Glomerular endothelial cell (primary cell): ENCODE results near the gene ATP2C1. TPM values are rescaled to one million over a fixed set of nuclear protein-coding genes. Genes with fewer than 3 reads are reported as not detected.
"Not testable (repeated sequence)": the region's sequence is repeated elsewhere in the genome, so short reads cannot be mapped to it uniquely, and the experiment has no call there.

ENCODE experiments used
- DNase-seq: peaks from one replicate; pipeline ENCODE4 v3.0.0-alpha.2; 2011; ENCODE audit warnings: low read depth, low spot score; ENCODE audit errors: extremely low read depth
- total RNA-seq: library from RNA; depleted of rRNA; stranded (reverse); fragments of >200 nt; gene quantifications from 2 replicates; pipeline ENCODE4 v1.2.3, GENCODE V29; 2015

The ATP2C1 gene
- total RNA-seq, 1 donor from 2014 or later = 84.8 TPM

DNA sequence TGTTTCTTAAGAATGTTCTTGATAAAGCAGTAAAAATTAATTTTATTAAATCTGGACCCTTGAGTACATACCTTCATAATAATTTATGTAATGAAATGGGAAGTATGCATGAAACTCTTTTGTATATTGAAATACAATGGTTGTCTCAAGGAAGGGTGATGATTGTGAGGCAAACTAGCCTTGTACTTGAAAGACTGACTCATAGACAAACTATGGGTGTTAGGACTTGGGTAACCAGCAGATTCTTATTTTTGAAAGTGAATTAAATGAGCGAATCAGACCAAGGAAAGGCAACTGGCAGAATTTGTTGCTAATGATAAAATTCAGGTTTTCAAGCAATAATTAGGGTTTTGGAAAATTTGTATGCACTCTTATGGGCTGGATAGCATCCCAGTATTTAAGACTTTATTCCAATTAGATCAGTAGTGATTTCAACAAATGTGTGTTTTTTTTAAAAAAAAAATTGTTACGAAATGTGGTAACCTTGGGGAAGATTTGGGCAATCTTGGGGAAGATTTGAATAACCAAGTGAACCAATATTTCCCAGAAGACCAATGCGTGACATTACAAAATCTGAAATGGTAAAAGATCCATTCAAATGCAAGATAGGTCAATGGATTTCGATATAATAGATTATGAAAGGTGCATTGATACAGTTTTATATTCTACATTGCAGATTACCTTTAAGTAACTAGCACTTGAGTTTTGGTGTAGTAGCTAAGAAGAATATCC, 42.0 kb downstream of the ATP2C1 start:
- no peak for DNase-seq

DNA sequence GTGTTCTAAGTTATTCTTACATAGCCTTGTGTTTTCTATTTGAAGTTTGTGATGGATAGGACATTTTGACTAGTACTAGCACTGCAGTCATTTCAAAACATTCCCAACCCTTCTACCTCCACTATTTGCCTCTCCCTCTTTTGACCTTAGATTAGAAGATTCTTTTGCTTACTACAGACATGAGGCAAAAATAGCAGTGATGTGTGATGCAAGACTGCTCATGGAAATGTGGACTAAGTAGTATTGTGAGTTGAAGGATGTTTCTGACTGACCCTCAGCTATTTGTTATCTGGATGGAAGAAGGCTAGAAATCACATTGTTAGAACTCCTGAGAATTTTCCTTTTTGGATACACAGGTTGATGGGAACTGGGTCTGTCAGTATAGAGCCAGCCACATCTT, 45.9 kb downstream of the ATP2C1 start:
- DNase-seq = no peak

DNA sequence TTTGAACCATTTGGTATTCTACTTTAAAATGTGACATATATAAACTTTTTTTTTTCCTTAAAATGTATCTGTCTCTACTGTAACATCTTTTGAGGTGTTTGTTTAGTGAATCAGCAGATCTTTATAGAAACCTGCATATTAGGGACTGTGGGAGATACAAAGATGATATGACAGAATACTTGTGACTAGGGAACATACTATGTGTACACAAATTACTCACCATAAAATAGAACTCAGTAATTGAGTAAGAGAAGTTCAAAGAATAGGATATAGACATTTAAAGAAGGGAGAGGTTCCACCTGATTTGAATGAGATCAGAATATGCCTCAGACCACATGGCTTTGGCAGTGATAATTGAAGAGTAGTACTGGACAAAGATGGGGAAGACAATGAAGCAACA, 47.9 kb downstream of the ATP2C1 start:
- DNase-seq = no peak

DNA sequence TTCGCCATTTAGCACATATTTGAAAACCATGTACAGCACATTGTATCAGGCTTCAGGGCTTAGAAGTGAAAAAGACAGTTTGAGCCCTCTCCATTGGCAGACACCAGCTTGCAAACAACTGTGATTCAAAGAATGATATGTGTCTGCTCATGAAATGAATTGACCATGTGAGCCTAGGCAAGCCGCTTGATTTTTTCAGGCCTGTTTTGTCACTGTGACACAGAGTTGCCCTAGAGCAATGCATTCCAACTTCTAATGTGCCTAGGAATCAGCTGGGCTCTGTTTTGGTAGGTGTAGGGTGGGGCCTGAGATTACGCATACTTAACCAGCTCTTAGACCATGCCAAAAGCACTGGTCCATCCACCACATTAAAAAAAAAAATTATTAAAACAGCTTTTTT, 53.0 kb downstream of the ATP2C1 start:
- no peak for DNase-seq

DNA sequence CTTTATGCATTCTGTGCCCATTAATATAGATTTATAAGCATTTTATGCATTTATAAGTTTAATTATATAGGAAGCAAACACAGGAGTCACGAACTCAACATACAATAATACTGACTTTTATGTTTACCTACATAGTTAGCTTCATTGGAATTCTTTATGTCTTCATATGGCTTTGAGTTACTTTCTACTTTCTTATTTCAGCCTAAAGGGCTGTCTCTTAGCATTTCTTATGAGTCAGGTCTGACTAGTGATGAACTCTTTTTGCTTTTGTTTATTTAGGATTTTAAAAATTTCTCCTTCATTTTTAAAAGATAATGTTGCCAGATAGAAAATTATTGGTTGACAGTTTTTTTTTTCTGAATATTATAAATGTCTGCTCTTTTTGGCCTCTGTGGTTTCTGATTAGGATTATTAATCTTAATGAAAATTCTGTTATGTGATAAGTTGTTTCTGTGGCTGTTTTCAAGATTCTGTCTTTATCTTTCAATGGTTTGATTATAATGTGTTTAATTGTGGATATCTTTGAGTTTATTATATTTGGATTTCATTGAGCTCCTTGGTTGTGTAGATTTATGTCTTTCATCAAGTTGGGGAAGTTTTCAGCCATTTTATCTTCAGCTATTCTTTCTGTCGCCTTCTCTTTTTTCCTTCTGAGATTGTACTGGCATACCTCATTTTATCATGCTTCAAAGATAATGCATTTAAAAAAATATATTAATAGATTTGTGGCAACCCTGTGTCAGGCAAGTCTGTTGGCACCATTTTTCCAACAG, 54.3 kb downstream of the ATP2C1 start:
- DNase-seq = no peak

DNA sequence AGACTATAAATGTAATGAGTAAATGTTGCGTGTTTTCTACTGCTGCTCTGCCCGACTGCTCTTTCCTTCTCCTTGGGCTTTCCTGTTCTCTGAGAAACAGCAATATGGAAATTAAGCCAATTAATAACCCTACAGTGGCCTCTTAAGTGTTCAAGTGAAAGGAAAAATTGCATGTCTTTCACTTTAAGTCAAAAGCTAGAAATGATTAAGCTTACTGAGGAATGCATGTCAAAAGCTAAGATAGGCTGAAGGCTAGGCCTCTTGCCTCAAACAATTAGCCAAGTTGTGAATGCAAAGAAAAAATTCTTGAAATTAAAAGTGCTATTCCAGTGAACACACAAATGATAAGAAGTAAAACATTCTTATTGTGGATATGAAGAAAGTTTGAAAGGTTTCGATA, 55.0 kb downstream of the ATP2C1 start:
- no peak for DNase-seq

DNA sequence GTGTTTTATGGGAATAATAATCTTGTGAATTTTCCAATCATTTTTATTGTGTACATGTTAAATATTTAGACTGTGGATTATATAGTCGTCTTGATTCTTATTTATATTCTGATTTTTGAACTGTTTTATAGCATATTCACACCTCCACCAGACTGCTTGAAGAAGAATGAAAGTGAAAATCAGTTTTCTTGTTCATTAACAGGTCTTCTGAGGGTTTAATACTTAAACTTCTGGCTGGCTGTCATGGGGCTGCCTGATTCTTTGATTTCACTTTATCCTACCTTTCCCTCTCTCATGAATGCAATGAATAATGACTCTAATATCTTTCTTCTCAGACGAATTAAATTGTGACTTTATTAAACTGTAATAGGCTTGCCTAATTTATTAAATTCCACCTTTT, 56.2 kb downstream of the ATP2C1 start:
- no peak for DNase-seq

DNA sequence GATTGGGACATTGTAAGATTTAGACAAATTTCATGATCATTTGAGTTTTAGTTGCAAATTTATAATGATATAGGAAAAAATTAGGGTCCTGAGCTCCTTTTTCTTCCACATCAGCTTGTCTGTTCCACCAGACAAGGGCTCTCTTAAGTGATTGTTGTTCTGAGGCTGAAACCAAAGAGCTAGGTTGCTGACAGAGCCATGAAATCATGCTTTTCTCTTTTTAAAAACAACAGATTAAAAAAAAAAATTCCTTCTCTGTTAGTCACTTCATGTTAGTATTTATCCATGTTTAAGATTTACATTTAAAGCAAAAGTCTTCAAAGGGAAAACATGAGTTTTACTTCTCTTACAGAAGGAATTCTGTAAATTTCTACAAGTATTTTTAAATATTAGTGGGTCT, 56.8 kb downstream of the ATP2C1 start:
- DNase-seq = no peak

DNA sequence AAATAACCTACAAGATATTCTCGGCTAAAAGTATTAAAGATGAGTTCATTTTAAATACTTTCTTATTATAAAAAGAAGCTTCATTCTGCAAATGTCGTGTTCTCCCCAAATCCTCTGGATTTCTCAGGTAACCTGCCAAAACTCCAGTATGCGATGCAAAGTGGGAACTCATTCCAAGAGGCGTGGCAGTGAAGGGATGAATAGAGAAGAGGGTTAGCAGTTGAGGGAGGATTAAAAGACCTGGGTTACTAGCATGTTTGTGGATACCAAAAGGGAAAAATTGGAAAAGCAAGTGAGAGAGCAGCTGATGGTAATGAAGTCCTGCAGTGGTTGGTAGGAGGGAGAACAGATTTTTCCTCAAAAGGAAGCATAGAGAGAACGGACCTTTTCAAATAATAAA, 61.6 kb downstream of the ATP2C1 start:
- DNase-seq = no peak

DNA sequence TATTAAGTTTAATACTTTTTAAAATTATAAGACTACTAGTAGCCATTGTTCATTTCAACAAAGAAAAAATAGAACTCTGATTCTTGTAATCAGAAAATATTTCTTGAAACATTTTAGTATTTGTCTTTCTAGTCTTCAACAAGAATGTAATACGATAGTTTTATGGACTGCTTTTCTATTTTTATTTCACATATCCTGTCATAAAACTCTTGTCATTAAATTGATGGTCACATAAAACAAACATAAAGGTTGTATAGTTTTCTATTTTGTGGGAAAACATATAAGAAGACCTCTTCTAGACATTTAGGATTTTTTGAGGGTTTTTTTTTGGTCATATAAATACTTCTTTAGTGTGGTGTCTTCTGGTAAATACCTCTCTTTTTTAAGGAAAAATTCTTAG, 62.4 kb downstream of the ATP2C1 start:
- DNase-seq = no peak

DNA sequence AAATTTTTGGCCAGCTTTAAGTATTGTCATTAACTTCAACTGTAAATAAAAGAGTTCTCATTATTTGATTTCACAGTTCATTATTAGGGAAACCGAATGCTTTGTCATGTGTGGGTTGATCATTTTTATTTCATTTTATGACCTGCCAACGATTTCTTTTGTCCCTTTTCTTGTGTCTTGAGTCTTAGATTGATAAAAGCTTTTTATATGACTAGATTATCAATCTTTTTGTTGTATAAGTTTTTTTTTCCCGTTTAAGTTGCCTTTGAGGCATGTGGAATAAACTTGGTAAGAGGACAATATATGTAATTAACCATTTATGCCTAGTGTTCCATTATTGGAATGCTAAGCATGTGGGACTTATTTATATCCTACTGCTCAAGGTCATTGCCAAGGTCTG, 62.8 kb downstream of the ATP2C1 start:
- DNase-seq = no peak

DNA sequence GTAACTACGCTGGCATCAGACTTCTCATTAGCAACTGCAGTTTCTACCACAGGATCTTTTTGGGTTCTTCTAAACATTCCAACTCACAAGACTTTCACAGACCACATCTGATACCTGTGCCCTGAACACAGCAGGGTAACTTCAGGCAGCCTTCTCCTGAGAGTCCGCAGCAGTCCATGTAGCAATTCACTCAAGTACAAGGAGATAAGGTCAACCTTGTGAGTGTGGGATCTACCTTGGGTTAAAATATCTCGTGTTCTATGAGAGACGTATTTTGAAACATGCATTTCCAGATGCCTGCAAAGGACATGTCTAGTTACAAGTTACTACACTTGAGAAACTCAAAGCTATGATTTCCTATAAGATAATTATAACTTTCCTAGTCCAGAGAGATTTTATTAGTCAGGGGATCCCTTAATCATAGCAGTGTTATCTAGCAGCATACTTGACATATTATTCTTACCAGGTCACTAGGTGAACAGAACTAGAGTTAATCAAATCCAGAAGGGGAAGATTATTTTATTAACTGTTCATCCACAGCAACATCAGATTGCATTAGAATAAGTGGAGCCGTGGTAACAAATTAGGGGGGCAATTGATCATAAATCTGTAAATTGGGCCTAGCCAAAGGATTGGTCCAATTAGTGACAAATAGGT, 66.4 kb downstream of the ATP2C1 start:
- DNase-seq = no peak

DNA sequence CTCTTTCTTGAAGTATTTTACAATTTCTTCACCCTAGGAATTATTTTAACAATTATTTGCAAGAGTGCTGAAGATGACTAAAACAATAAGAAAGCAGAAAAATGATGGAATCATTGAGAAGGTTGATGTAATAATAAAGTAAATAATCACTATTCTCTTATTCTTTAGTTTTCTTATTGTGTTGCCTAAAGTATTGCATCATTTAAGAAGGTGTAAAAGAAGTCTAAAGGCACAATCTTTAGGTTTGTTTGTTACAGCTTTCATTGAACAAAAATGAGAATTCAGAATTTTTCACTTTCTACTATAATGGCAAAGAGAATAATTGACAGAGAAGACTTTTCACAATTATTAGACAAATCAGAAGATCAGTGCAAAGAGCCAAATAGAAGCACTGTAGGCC, 67.6 kb downstream of the ATP2C1 start:
- no peak for DNase-seq

DNA sequence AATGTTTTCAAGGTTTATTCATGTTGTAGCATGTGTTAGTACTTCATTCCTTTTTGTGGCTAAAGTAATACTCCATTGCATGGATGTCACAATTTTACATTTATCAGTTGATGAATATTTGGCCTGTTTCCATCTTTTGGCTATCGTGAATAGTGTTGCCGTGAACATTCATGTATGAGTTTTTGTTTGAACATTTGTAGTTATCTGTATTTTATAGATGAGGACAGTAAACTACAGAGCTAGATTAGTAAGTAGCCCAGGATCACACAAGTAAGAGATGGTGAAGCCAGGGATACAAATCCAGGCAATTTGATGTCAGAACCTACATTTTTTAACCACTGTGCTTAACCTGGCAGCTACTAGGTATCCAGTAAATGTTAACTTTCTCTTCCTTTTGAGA, 69.6 kb downstream of the ATP2C1 start:
- no peak for DNase-seq

DNA sequence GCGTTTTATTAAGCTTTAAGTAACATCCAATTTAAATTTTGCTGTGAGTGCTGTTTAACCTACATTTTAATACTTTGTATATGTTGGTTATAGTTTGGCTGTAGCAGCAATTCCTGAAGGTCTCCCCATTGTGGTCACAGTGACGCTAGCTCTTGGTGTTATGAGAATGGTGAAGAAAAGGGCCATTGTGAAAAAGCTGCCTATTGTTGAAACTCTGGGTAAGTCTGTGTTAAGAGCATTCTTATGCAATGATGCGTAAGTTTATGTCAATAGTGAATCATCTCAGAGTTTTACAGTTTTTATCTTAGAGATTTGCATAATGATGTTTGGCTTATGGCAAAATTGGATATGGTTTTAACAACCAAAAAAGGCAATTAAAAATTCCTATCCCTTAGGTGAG, 70.0 kb downstream of the ATP2C1 start:
- DNase-seq = peak; percentile 34

DNA sequence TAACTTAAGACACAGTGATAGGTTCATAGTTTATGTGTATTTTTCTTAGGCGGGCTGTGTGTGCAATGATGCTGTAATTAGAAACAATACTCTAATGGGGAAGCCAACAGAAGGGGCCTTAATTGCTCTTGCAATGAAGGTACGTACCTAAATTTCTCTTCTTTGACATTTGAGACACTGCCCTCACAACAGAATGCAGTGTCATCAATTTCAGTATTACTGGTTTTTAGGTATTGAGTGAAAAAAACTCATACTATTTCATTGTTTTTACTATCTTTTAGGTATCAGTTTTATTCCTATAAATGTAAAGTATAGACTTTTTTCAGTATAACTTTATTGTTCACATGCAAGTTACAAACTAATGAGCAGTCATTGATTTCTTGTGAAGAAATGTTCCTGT, 73.4 kb downstream of the ATP2C1 start:
- no peak for DNase-seq

DNA sequence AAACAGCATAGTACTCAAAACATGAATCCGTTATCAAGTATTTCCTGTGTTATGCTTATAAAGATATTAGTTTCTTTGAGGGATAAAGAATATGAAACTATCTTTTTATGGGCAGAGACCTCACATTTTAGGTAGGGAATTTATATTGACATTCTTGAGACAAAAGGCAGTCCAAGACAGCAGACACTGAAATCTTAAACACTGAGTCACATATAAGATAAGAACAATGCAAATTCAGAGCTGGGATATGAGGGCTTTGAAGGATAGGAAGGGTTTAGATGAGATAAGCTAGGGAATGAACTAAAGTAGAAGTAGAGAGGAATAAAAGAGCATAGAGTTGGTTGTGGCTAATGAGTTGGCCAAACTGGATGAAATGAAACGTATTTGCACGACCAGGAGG, 74.3 kb downstream of the ATP2C1 start:
- peak; percentile 18 for DNase-seq

DNA sequence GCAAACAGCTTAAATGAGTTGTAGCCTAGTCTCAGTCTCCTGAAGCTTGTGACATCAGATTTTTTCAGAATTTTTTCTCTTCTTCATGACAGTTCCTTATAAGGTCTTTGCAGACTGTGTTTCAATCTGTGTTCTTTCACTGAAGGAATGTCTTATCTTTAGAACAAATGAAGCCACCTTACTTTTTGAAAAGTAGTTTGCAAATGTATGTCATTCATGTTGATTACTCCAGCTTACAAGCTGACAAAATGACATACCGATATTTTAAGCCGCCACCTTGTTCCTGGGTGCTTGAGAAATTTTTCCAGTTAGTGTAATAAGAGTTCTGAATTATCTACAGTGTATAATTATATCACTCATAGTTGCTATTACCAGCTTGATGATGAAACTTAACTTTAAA, 75.7 kb downstream of the ATP2C1 start:
- DNase-seq = no peak

DNA sequence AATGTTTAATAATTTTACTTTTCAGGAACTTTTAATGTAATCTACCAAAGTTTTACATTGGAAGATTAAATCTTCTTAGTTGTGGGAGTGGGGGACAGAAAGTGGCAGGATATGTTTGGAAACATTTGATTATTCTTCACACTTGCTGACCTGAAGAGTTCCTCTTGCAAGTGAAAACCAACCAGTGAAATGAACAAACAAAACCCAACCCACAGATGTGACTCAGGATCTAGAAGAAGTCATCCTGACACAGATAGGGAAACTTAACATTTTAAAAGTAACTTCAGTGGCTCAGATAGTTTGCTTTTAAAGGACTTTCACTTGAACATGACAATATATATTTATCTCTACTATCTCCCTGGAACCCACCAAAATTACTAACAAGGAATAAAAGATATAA, 77.3 kb downstream of the ATP2C1 start:
- DNase-seq = no peak

DNA sequence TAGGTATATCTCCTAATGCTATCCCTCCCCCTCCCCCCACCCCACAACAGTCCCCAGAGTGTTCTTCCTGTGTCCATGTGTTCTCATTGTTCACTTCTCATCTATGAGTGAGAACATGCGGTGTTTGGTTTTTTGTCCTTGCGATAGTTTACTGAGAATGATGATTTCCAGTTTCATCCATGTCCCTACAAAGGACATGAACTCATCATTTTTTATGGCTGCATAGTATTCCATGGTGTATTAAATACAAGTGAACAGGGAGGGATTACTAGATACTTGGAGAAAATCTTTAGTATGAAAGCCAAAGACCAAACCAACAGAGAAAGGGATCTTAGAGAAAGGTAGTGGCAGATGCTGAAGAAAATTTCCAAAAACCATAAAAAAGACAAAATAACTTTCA, 78.7 kb downstream of the ATP2C1 start:
- not testable (repeated sequence) for DNase-seq

DNA sequence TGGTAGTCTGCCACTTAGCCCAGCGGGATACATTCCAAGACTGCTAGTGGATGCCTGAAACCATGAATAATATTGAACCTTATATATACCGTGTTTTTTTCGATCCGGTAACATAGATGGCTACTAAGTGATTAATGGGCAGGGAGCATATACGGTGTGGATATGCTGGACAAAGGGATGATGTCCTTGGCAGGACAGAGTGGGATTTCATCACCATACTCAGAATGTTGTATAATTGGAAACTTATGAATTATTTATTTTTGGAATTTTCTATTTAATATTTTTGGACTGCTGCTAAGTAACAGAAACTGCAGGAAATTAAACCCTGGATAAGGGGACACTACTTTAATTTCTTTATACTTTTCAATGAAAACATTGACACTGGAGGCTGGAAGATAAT, 79.5 kb downstream of the ATP2C1 start:
- no peak for DNase-seq

DNA sequence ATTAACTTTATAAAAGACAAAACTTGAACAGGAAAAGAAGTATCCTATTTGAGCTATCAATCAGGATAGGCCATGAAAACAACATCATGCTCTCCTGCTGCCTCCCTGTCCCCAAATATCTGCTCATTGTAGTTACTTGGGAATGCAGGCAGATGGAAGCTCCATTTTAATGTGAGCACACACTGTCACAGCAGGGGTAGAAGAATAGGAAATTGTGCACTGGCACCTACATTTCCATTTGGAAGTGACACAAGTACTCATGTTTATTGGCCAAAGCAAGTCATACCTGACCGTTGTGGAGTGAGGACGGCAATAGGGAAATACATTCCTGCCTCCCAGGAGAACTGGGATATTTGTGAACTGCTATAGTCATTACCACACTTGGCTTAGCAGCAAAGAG, 80.3 kb downstream of the ATP2C1 start:
- DNase-seq = no peak
